Measurements from ENCODE around the gene MORN2. TPM values are rescaled to one million over a fixed set of nuclear protein-coding genes. Genes with fewer than 3 reads are reported as not detected.

Gene MORN2
- polyA plus RNA-seq, 12 donors: 9.2 to 21.1 (median 13.8) TPM; not detected in 2

DNA sequence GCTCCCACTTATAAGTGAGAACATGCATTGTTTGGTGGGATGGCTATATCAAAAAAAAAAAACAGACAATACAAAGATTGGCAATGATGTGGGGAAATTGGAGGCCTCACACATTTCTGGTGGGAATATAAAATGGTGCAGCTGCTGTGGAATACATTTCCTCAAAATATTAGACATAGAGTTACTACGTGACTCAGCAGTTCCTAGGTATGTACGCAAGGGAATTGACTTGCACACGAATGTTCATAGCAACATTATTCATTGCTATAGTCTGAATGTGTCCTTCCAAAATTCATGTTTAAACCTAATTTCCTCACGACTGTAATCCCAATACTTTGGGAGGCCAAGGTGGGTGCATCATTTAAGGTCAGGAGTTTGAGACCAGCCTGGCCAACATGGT is 11.6 kb downstream of the MORN2 start:
- no peak for DNase-seq

DNA sequence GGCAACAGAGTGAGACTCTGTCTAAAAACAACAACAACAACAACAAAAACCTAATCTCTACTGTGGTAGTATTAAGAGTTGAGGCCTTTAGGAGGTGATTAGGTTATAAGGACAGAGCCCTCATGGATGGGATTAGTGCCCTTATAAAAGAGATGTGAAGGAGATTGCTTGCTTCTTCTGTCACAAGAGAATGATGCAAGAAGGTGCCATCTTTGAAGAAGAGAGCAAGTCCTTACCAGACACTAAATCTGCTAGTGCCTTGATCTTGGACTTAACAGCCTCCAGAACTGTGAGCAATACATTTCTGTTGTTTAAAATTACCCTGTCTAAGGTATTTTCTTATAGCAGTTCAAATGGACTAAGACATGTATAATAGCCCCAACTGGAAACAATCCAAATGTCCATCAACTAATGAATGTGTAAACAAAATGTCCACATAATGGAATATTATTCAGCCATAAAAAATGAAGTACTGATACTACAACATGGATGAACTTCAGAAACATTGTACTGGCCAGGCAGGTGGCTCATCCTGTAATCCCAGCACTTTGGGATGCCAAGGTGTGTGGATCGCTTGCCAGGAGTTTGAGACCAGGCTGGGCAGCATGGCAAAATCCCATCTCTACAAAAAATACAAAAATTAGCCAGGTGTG is 12.3 kb downstream of the MORN2 start:
- no peak for DNase-seq

DNA sequence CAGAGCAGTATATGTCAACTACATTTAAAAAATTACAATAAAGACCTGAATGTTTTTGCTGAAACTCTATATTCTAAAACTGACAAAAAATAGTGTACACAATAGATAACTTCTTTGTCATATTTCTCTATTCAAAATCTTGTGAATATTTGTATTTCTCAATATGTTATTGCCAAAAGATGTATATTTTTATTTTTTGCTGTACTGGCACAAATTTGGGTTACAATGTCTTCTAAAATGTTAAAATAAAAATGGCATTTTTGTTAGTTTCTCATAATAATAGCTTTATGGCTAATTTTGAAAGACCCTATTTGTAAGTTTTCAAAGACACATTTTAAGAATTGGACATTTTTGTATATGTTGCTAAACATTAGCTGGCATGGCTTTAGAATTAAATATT is 13.3 kb downstream of the MORN2 start:
- DNase-seq: no peak

DNA sequence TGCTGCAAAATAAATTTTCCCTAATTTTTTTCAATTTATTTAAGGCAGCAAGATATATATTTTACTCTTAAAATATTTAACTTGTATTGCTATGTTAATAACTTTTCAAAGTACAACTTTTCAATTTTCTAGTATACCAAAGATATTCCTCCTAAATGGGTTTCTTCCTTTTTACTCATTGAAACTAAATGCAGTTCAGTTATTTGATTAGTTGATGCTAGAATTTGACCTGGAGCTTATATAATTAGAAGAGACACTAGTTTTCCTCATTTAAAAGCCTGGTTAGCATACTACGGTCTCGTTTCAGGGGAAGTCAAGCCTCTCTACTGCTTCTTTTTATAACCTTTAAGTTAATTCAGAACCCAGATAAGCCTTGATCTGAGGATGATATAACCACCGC is 13.8 kb downstream of the MORN2 start, which contains the start of gene ARHGEF33:
TSS of gene ARHGEF33 (plus strand) at position 301 of the 400 bp plus-strand sequence. CDS start 29,573 bp downstream, outside the sequence.
- DNase-seq: no peak

DNA sequence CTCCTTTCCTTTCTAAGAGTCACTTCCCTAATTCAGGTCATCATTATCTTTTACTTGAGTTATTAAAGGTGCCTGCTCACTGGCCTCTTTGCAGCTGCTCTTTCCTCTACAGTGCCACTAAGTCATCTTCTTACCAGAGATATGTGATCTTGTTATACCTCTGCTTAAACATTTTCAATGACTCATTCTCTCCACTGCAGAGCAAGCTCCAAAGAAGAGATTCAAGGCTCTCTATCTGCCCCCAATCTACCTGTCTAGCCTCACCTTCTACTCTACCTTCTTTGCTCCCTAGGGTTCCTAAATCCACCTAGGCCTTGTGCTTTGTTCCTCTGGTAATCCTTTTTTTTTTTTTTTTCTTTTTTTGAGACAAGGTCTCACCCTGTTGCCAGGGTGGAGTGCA is 17.0 kb downstream of the MORN2 start:
- DNase-seq: no peak

DNA sequence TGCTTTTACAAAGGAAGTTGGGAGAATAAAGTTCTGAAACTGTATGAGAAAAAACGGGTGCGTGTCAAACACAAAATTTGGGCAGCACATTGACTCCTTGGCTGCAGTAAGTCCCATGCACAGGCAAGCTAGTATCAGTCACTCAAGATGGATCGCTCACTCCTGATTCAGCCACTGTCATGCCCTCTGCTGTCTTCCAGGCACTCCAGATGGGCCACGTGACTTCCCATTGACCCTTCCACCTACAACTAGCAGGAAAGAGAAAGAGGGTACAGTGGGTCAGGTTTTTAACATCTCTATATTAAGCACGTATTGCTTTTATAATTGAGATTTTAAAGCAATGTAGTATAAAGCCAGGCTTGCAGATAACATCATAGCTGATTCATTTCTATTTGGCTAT is 22.5 kb downstream of the MORN2 start:
- DNase-seq: no peak

DNA sequence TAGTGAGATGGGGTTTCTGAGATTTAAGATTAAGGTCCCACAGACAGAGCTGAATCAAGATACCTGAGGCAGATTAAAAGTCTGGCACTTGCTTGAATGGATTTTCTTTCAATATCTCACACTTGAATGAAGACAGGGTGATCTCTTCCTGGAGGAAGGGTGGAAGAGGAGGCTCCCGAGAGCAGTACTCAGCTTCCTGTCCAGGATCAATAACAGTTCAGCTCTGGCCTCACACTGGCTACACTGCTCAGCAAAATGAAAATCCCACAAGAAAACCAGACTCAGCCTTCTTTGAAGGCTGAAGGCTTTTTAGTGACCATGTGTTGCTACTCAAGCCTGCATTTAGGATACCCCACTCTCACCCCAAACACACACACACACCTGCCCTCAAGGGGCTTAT is 24.9 kb downstream of the MORN2 start:
- DNase-seq: no peak

DNA sequence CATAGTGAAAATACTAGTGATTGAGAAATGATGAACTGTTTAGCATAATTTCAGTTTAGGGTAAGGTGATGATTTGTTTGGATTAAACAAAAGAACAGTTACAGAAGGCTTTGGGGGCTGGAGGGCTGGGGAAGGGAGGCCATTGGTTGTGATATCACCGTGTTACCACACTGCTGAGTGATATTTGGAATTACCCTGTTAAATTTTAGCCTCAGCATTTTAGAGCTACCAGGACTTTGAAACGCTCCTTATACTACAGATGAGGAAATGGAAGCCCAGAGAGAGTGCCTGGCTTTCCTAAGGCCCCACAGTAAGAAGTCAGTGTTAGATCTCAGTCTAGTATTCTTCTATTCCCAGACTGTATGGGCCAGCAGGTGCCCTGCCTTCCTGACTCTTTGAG is 29.5 kb downstream of the MORN2 start:
- DNase-seq: no peak

DNA sequence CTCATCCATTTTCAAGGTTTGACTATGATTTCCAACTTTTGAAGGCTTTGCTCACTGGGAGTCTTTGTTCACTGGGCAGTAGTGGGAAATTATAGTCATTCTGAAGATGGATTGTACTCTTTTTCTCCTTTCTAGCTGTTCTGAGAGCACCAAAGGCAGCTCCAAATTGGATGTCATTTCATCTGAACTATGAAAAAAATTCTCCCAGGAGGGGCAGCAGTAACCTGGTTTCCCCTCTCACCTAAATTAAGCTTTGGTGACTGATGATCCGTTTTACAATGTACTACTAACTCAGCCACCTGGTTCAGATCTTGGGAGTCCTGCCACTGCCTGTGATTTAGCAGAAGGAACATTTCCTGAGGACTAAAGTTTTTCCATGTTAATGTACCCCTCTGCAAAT is 31.5 kb downstream of the MORN2 start:
- DNase-seq: no peak

DNA sequence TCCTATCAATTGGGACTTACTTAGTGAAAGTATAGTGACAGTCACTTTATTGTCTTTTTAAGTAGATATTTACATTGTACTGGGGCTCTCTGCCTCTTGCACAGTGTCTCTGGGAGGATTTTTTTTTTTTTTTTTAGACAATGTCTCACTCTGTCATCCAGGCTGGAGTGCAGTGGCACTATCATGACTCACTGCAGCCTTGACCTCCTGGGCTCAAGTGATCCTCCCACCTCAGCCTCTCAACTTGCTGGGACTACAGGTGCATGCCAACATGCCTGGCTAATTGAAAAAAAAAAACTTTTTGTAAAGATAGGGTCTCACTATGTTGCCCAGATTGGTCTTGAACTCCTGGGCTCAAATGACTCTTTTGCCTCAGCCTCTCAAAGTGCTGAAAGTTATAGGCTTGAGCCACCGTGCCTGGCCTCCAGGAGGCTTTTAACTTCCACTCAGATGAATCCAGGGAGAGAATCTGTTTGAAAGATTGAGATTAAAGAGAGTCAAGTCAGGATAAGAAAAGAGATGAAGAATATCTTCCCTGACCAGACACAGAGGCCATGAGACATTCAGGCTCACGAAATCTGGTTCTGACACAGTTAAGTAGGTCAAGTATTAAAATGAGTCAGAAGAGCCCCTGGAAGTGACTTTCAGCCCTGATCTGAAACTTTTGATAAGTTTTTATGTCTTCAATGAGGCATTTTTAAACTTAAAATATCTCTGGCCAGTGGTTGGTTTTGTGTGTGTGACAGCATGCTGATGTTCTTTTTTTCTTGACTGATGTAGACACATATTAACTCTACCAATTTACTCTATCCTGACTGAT is 32.2 kb downstream of the MORN2 start:
- no peak for DNase-seq

DNA sequence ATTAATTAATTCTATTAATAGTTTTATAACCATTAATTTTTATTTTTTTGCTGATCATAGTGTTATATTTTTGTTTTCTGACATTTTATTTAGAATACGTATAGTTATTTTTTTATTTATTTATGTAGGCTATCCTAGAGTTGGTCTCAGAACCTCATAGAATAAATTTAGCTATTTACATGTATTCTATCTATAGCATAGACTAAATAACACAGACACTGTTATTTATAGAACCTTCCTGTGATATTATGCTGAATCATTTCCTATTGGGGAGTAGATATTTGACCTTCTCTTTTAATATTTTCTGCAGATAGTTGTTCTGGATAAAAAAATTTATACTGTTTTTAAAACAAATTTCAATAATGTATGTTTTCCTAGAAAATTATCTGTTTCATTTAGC is 34.1 kb downstream of the MORN2 start:
- no peak for DNase-seq

DNA sequence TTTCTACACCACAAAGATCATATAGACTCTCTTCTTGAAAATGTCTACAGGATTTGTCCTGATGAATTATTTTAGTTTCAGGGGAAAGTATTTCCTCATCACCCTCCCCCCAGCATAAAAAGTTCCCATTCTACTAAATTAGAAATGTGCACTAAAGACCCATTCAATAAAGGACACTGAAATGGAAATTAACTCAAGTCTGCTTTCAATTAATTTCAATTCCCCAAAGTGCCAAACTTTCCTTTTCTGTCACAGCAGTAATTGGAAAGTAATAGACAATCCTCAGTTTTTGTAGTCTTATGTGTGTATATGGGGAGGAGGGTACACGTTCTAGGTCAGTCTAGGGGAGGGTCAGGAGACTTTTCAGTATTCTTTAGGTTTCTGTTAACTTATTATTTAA is 35.4 kb downstream of the MORN2 start:
- no peak for DNase-seq

DNA sequence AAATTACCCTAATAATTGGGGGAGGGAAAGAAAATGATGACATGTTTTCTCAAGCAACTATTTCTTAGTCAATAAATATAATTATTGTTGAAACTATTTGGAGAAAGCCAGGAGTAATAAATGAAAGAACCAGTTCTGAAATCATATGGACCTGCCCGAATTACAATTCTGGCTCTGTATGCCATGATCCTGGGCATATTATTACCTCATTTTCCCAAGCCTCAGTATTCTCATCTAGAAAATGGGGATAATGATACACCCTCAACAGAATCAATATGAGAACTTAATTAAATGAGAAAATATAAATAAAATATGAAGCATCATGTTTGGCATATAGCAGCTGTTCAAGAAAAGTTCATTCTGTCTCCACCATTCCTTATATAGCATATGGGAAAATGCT is 36.8 kb downstream of the MORN2 start:
- no peak for DNase-seq

DNA sequence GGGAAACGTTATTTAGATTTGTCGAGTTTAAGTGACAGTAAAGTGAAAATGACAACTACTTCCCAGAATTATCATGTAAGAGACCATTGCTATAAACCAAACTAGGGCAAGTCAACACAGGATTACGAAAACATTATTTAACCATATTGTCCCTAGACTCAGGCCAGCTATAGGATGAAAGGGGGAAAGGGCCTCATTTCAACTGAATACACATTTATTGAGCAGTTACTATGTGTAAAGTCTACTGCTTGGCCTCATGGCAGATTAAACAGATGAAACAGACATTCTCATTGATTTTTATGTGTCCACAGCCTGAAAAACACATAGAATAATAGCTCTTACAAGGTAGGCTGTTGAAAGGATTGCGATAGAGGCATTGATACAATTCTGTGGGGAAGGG is 46.6 kb downstream of the MORN2 start:
- DNase-seq: no peak

DNA sequence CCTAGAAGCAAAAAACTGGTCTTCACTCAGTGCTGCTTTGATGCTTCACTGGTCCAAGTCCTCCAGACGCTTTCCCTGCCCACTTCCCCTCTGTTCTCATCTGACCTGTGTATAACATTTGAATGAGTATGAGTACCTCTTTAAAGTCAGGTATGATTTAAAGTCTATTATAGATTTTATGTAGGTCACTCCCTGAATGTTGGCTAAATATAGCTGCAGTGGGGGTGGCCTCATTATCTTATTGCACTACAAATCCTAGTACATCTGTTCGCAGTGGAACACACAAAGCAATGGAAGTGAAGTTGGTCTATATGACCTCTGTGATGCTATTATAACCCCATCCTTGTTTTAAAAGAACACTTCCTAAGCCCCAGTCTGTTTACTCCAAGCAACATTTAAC is 47.1 kb downstream of the MORN2 start:
- DNase-seq: no peak

DNA sequence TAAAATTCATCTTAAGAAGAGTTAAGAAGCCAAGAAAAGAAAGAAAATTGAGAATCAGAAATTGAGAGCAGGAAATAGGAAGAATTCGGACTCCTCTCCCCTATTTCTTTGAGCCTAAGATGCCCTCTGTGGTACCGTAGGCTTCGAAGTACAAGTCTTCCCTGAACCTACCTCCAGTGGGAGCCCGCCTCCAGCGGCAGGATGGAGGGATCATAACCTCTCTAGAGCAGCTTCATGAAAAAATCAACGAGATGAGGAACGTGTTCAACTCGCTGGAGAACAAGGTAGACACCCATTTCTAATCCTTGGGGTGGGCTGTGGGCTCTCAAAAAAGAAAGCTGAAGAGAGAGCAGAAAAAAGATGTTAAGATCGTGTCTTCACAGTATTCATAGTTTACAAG is 50.2 kb downstream of the MORN2 start:
- DNase-seq: no peak

DNA sequence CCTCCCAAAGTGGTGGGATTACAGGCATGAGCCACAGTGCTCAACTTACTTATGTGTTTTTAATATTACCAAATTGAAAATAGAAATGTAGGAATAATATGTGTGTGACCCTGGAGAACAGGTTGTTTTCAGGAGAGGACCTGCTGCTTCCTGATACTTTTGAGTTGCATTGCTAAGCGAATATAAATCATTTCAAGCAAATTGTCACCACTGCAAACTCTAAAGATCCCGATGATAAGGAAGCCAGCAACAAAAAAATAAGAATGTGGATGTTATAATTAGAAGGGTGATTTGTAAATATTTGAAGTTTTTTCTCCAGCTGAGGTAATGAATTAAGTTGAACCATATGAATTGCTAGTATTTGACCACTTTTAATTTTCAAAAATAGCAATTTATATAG is 54.8 kb downstream of the MORN2 start:
- DNase-seq: no peak

Other genes with a start within 250 kb of the MORN2 start
- gene GALM, start 209.9 kb upstream of the MORN2 start, polyA plus RNA-seq (ENCODE audit: insufficient read length in 12 of 12): 10 to 100 TPM in 9 of 12 donors, 1 to 10 TPM in 2, not detected in 1; 8.9 to 18.4 (median 12.4) TPM
- 100 to 1,000 TPM in 8 of 12 donors, 10 to 100 TPM in 3, not detected in 1; 87.4 to 148 (median 125) TPM for gene SRSF7, start 124.6 kb upstream of the MORN2 start, polyA plus RNA-seq (ENCODE audit: insufficient read length in 12 of 12)
- gene GEMIN6, start 97.8 kb upstream of the MORN2 start, polyA plus RNA-seq (ENCODE audit: insufficient read length in 12 of 12): 10 to 100 TPM in 11 of 12 donors, not detected in 1; 10.1 to 17.2 (median 15.3) TPM
- gene DHX57, start within 50 bp of the MORN2 start, polyA plus RNA-seq (ENCODE audit: insufficient read length in 12 of 12): 10 to 100 TPM in 11 of 12 donors, not detected in 1; 16.5 to 44.3 (median 22.5) TPM
- 1 to 10 TPM in 6 of 12 donors, under 1 TPM in 4, not detected in 2; 0.81 to 1.9 (median 1.2) TPM for gene ARHGEF33, start 13.9 kb downstream of the MORN2 start, polyA plus RNA-seq (ENCODE audit: insufficient read length in 12 of 12)
- 10 to 100 TPM in 11 of 12 donors, not detected in 1; 26.0 to 71.0 (median 34.0) TPM for gene SOS1, start 245.1 kb downstream of the MORN2 start, polyA plus RNA-seq (ENCODE audit: insufficient read length in 12 of 12)

Data from muscle of arm (tissue), 12 donors.